IMR-90 (cell line): Measurements from ENCODE around the gene COPB1.

Experiments
- FOS ChIP-seq: fragments of 150-350 bp; IDR thresholded peaks from 2 replicates; pipeline ENCODE4 v1.6.1; 2016; ENCODE audit warnings: low read depth, low read length
- POLR2A ChIP-seq: IDR thresholded peaks from 2 replicates; pipeline ENCODE4 v1.6.1; 2012; ENCODE audit warnings: mild to moderate bottlenecking, low read depth, low read length
- RFX5 ChIP-seq: IDR thresholded peaks from 2 replicates; pipeline ENCODE4 v1.8.0; 2012; ENCODE audit warnings: low read depth, mild to moderate bottlenecking, low read length, moderate library complexity
- SMC3 ChIP-seq: fragments of 150-350 bp; IDR thresholded peaks from 2 replicates; pipeline ENCODE4 v1.6.1; 2016; ENCODE audit warnings: low read depth, mild to moderate bottlenecking, antibody characterized with exemption, low read length, moderate library complexity
- TF ChIP-seq, protein P1 (sequence below): fragments of 150-350 bp; IDR thresholded peaks from 2 replicates; pipeline ENCODE4 v1.6.1; 2017; ENCODE audit warnings: mild to moderate bottlenecking, antibody characterized with exemption, low read length, low read depth
- TF ChIP-seq, protein P2 (sequence below): conservative IDR thresholded peaks from 2 replicates; pipeline ENCODE4 v1.5.1; 2012; ENCODE audit warnings: mild to moderate bottlenecking, low read depth, low read length, improper control_type of control experiment
- TF ChIP-seq, protein P3 (sequence below): fragments of 150-350 bp; IDR thresholded peaks from 2 replicates; pipeline ENCODE4 v1.6.1; 2016; ENCODE audit warnings: low read depth, mild to moderate bottlenecking, low read length, moderate library complexity, borderline replicate concordance

DNA sequence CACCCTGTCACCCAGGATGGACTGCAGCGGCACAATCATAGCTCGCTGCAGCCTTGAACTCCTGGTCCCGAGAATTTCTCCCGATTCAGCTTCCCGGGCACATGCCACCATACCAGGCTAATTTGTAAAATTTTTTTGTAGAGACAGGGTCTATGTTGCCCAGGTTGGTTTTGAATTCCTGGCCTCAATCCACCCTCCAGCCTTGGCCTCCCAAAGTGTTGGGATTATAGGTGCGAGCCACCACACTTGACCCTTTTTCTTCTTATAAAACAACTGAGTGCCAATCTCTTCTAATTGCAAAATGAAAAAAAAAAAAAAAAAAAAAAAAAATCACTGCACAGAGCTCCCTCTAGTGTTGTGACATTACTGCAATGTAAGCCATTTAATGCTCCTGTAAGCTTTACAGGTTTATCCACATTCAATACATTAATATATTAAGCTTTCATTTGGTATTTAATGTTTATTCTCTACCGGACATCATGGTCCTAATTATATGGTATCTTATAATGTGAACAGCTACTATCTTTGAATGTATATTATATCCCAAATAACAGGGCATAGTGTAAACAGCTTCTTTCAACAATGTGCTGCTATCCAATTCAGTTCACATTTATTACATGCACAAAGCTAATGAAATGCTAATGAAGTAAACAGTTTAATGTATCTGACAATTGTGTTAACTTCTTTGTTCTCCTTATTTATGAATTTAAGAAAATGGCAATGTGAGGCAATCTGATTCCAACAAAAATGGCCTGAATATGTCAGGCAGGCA, 44.6 kb downstream of the COPB1 start:
- TF ChIP-seq, protein P1, sequence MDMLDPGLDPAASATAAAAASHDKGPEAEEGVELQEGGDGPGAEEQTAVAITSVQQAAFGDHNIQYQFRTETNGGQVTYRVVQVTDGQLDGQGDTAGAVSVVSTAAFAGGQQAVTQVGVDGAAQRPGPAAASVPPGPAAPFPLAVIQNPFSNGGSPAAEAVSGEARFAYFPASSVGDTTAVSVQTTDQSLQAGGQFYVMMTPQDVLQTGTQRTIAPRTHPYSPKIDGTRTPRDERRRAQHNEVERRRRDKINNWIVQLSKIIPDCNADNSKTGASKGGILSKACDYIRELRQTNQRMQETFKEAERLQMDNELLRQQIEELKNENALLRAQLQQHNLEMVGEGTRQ = no peak
- TF ChIP-seq, protein P2, sequence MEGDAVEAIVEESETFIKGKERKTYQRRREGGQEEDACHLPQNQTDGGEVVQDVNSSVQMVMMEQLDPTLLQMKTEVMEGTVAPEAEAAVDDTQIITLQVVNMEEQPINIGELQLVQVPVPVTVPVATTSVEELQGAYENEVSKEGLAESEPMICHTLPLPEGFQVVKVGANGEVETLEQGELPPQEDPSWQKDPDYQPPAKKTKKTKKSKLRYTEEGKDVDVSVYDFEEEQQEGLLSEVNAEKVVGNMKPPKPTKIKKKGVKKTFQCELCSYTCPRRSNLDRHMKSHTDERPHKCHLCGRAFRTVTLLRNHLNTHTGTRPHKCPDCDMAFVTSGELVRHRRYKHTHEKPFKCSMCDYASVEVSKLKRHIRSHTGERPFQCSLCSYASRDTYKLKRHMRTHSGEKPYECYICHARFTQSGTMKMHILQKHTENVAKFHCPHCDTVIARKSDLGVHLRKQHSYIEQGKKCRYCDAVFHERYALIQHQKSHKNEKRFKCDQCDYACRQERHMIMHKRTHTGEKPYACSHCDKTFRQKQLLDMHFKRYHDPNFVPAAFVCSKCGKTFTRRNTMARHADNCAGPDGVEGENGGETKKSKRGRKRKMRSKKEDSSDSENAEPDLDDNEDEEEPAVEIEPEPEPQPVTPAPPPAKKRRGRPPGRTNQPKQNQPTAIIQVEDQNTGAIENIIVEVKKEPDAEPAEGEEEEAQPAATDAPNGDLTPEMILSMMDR = peak; percentile 76
- TF ChIP-seq POLR2A = no peak
- peak; percentile 88 for TF ChIP-seq SMC3
- TF ChIP-seq, protein P3, sequence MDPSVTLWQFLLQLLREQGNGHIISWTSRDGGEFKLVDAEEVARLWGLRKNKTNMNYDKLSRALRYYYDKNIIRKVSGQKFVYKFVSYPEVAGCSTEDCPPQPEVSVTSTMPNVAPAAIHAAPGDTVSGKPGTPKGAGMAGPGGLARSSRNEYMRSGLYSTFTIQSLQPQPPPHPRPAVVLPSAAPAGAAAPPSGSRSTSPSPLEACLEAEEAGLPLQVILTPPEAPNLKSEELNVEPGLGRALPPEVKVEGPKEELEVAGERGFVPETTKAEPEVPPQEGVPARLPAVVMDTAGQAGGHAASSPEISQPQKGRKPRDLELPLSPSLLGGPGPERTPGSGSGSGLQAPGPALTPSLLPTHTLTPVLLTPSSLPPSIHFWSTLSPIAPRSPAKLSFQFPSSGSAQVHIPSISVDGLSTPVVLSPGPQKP = no peak
- no peak for TF ChIP-seq FOS
- TF ChIP-seq RFX5 = no peak
